ENCODE results near the gene FXYD5.

Gene FXYD5

GRCh38 chr19:35154525-35155406 lies at the start of gene FXYD5:
TSS of gene FXYD5 (plus strand) at chr19:35154735. CDS start at chr19:35155551, 816 bp downstream.
- peak; percentile 75 to 80 for DNase-seq (ENCODE audit: low read depth in 2 of 2)

- no peak for DNase-seq (ENCODE audit: low read depth in 2 of 2)
Observed at GRCh38 chr19:35105047-35105410, 49.5 kb upstream of the FXYD5 start.

- no peak for DNase-seq (ENCODE audit: low read depth in 2 of 2)
Observed at GRCh38 chr19:35105411-35106290, 48.9 kb upstream of the FXYD5 start.

GRCh38 chr19:35106291-35106583 lies 48.3 kb upstream of the FXYD5 start:
- no peak for DNase-seq (ENCODE audit: low read depth in 2 of 2)

GRCh38 chr19:35106898-35107541 lies 47.5 kb upstream of the FXYD5 start:
- no peak for DNase-seq (ENCODE audit: low read depth in 2 of 2)

- DNase-seq (ENCODE audit: low read depth in 2 of 2) = no peak
Observed at GRCh38 chr19:35107545-35107944, 47.0 kb upstream of the FXYD5 start.

GRCh38 chr19:35108730-35109129 lies 45.8 kb upstream of the FXYD5 start:
- DNase-seq (ENCODE audit: low read depth in 2 of 2) = no peak

- DNase-seq (ENCODE audit: low read depth in 2 of 2) = no peak
Observed at GRCh38 chr19:35109395-35110112, 45.0 kb upstream of the FXYD5 start.

- DNase-seq (ENCODE audit: low read depth in 2 of 2) = no peak
Observed at GRCh38 chr19:35110974-35111373, 43.6 kb upstream of the FXYD5 start.

GRCh38 chr19:35112995-35113688 lies 41.4 kb upstream of the FXYD5 start:
- DNase-seq (ENCODE audit: low read depth in 2 of 2) = no peak

- DNase-seq (ENCODE audit: low read depth in 2 of 2) = peak; percentile 41 to 55
Observed at GRCh38 chr19:35114353-35115176, 40.0 kb upstream of the FXYD5 start.

- DNase-seq (ENCODE audit: low read depth in 2 of 2) = no peak
Observed at GRCh38 chr19:35115177-35115951, 39.2 kb upstream of the FXYD5 start, which contains the start of gene FXYD3. TSS of gene FXYD3 (plus strand) at chr19:35115823. CDS start at chr19:35119377, 3,554 bp downstream.

GRCh38 chr19:35116072-35116801 lies 38.3 kb upstream of the FXYD5 start:
- no peak for DNase-seq (ENCODE audit: low read depth in 2 of 2)

GRCh38 chr19:35117116-35117515 lies 37.4 kb upstream of the FXYD5 start:
- DNase-seq (ENCODE audit: low read depth in 2 of 2) = no peak

- no peak for DNase-seq (ENCODE audit: low read depth in 2 of 2)
Observed at GRCh38 chr19:35117799-35118198, 36.7 kb upstream of the FXYD5 start.

- DNase-seq (ENCODE audit: low read depth in 2 of 2) = no peak
Observed at GRCh38 chr19:35118268-35119020, 36.1 kb upstream of the FXYD5 start.

GRCh38 chr19:35119091-35119490 lies 35.4 kb upstream of the FXYD5 start:
- no peak for DNase-seq (ENCODE audit: low read depth in 2 of 2)
